Cardiac muscle cell (in vitro differentiated cells and primary cell): Measurements from ENCODE around the gene AGAP1. TPM values are rescaled to one million over a fixed set of nuclear protein-coding genes. Genes with fewer than 3 reads are reported as not detected.

ENCODE experiments used
- DNase-seq, 2 donors: peaks; one replicate each; pipeline versions ENCODE4 v3.0.0 to v3.0.0-alpha.2; 2010 to 2017; ENCODE audit warnings: low read depth in 1 of 2, low spot score in 1 of 2
- H3K27ac ChIP-seq: fragments of 200-600 bp; sonication (generic); 2 replicates; pipeline ENCODE4 v1.5.1; 2016
- H3K27me3 ChIP-seq: fragments of 200-600 bp; sonication (generic); 2 replicates; pipeline ENCODE4 v1.6.0; 2016; ENCODE audit warnings: control low read depth
- H3K36me3 ChIP-seq: fragments of 200-600 bp; sonication (generic); 2 replicates; pipeline ENCODE4 v1.5.1; 2016; ENCODE audit warnings: control low read depth
- H3K4me1 ChIP-seq: fragments of 200-600 bp; sonication (generic); 2 replicates; pipeline ENCODE4 v1.8.1; 2017; ENCODE audit warnings: low read depth, mild to moderate bottlenecking, mixed run types
- H3K4me3 ChIP-seq: fragments of 200-600 bp; sonication (generic); 2 replicates; pipeline ENCODE4 v1.5.1; 2016; ENCODE audit warnings: mild to moderate bottlenecking
- H3K9me3 ChIP-seq: fragments of 200-600 bp; sonication (generic); 2 replicates; pipeline ENCODE4 v1.5.1; 2017; ENCODE audit warnings: low read depth, mild to moderate bottlenecking, control low read depth
- polyA plus RNA-seq: library from polyadenylated mRNA; unstranded; fragments of >200 nt; fragmentation: Nextera tagmentation; extraction: Ambion mirVana; gene quantifications from 2 replicates; pipeline ENCODE4 v1.2.1, GENCODE V29; 2016
- total RNA-seq: library from RNA; depleted of rRNA; stranded (reverse); fragments of >200 nt; gene quantifications from 2 replicates; pipeline ENCODE4 v1.2.3, GENCODE V29; 2016
- TF ChIP-seq, protein P1 (sequence below): IDR thresholded peaks from 2 replicates; pipeline ENCODE4 v1.5.1; 2012; ENCODE audit warnings: low read depth, mild to moderate bottlenecking, low read length

Gene AGAP1
- total and polyA plus RNA-seq, 2 experiments from 2014 or later: 8.6 to 38.2 TPM

DNA sequence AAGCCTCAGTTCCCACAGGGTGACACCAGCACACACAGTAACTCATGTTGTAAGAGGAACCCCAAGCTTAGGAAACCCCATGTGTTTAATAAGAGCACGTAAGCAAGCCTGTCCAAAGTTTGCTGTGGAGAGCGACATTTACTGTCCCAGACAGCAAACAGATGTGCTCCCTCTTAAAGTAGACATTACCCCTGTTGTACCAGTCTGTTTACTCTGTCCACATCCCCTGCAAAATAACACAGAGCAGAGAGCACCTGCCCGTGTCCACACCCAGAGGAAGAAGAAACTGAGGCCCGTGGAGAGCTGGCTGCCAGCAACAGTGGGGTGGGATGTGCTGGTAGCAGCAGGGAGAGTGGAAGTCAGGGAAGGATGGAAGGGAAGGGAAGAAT is 430.8 kb downstream of the AGAP1 start:
- TF ChIP-seq, protein P1, sequence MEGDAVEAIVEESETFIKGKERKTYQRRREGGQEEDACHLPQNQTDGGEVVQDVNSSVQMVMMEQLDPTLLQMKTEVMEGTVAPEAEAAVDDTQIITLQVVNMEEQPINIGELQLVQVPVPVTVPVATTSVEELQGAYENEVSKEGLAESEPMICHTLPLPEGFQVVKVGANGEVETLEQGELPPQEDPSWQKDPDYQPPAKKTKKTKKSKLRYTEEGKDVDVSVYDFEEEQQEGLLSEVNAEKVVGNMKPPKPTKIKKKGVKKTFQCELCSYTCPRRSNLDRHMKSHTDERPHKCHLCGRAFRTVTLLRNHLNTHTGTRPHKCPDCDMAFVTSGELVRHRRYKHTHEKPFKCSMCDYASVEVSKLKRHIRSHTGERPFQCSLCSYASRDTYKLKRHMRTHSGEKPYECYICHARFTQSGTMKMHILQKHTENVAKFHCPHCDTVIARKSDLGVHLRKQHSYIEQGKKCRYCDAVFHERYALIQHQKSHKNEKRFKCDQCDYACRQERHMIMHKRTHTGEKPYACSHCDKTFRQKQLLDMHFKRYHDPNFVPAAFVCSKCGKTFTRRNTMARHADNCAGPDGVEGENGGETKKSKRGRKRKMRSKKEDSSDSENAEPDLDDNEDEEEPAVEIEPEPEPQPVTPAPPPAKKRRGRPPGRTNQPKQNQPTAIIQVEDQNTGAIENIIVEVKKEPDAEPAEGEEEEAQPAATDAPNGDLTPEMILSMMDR: no peak
- no peak overlapping the region for H3K27ac ChIP-seq
- H3K36me3 ChIP-seq: peaks cover 3% of the 10 kb centered on the region
- H3K4me1 ChIP-seq: peaks cover 2% of the 10 kb centered on the region
- no peaks in the 10 kb centered on the region for H3K9me3 ChIP-seq
- no peak overlapping the region for H3K4me3 ChIP-seq
- no peaks in the 10 kb centered on the region for H3K27me3 ChIP-seq
- no peak for DNase-seq

GRCh38 chr2:235925250-235925919 is 431.5 kb downstream of the AGAP1 start:
- no peaks in the 10 kb centered on the region for H3K27me3 ChIP-seq
- DNase-seq: no peak
- H3K27ac ChIP-seq: no peak overlapping the region
- peaks cover 3% of the 10 kb centered on the region for H3K36me3 ChIP-seq
- H3K4me3 ChIP-seq: no peak overlapping the region
- no peaks in the 10 kb centered on the region for H3K9me3 ChIP-seq
- TF ChIP-seq, protein P1: no peak
- H3K4me1 ChIP-seq: peaks cover 2% of the 10 kb centered on the region

DNA sequence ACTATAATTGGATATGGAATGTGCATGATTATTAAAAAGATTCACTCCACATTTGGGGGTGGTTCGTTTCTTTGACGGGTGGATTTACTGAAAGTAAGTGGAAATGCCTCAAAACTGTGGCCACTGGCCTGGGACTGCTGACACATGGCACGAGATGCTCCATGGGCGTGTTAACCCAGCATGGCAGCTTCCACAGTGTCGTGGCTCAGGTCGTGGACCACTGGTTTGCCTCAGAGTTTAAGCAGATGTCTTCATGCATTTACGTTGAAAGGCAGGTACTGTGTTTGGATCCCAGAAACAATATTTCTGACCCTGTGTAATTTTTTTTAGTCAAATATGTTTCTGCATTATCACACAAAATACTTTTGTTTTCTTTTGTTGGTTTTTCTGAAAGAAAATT is 432.4 kb downstream of the AGAP1 start:
- DNase-seq: no peak
- H3K4me1 ChIP-seq: peaks cover 1% of the 10 kb centered on the region
- TF ChIP-seq, protein P1: no peak

GRCh38 chr2:235928751-235929370 is 435.0 kb downstream of the AGAP1 start:
- no peak overlapping the region for H3K4me3 ChIP-seq
- H3K27ac ChIP-seq: no peak overlapping the region
- no peaks in the 10 kb centered on the region for H3K4me1 ChIP-seq
- H3K36me3 ChIP-seq: no peaks in the 10 kb centered on the region
- no peaks in the 10 kb centered on the region for H3K9me3 ChIP-seq
- TF ChIP-seq, protein P1: no peak
- no peaks in the 10 kb centered on the region for H3K27me3 ChIP-seq
- no peak for DNase-seq

More for the DNA sequence above, 432.4 kb downstream of the AGAP1 start:
- Histone ChIP-seq H3K27ac (no peak overlapping the region), H3K36me3 (no peaks in the 10 kb centered on the region), H3K4me3 (no peak overlapping the region), H3K9me3 (no peaks in the 10 kb centered on the region), H3K27me3 (no peaks in the 10 kb centered on the region)

DNA sequence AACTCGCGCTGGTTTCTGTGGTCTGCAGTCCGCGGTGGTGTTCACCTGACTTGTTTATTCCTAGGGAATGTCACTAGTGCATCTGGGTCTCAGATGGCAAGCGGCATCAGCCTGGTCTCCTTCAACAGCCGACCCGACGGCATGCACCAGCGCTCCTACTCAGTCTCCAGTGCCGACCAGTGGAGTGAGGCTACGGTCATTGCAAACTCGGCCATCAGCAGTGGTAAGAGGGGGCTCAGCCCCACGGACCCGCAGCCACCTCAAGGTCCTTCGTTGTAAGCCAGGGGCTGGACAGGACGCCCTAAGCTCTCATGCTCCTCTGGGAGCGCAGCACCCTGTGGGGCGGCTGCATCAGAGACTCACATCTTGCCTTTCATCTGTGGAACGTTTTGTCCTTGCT is 436.9 kb downstream of the AGAP1 start:
- Histone ChIP-seq H3K27me3 (no peaks in the 10 kb centered on the region), H3K9me3 (no peaks in the 10 kb centered on the region), H3K4me3 (no peak overlapping the region), H3K36me3 (no peaks in the 10 kb centered on the region), H3K27ac (no peak overlapping the region), H3K4me1 (no peaks in the 10 kb centered on the region)
- TF ChIP-seq, protein P1: no peak
- no peak for DNase-seq
